SU-DHL-6 (cell line): ENCODE data around the gene KLHDC8B.

Experiments
- H2AFZ ChIP-seq: fragments of 200-600 bp; sonication (generic); 2 replicates; pipeline ENCODE4 v1.6.1; 2014; ENCODE audit warnings: low read depth, mild to moderate bottlenecking, moderate library complexity, mixed read lengths, antibody characterized with exemption, low read length; ENCODE audit not compliant: severe bottlenecking
- H3F3A ChIP-seq: fragments of 200-600 bp; shearing (Covaris generic); 2 replicates; pipeline ENCODE4 v1.6.0; 2016; ENCODE audit warnings: antibody characterized with exemption, mild to moderate bottlenecking; ENCODE audit not compliant: insufficient read depth
- H3K27ac ChIP-seq: fragments of 200-600 bp; sonication (generic); 2 replicates; pipeline ENCODE4 v1.5.1; 2016; ENCODE audit warnings: low read depth, mild to moderate bottlenecking, low read length, moderate library complexity, mixed read lengths
- H3K27me3 ChIP-seq: fragments of 200-600 bp; sonication (generic), shearing (Covaris generic); 2 replicates; pipeline ENCODE4 v1.6.0; 2014; ENCODE audit warnings: mild to moderate bottlenecking, low read length
- H3K36me3 ChIP-seq: fragments of 200-600 bp; sonication (generic); 2 replicates; pipeline ENCODE4 v1.6.1; 2014; ENCODE audit warnings: mild to moderate bottlenecking, low read length, mixed read lengths
- H3K4me2 ChIP-seq: fragments of 300-600, 200-600 bp; shearing (Covaris generic), sonication (generic); 2 replicates; pipeline ENCODE4 v1.6.0; 2014; ENCODE audit warnings: low read length, low read depth, mild to moderate bottlenecking; ENCODE audit not compliant: poor library complexity, severe bottlenecking
- H3K4me3 ChIP-seq: fragments of 200-600 bp; sonication (generic); 2 replicates; pipeline ENCODE4 v1.5.1; 2014; ENCODE audit warnings: antibody characterized with exemption, low read length, mild to moderate bottlenecking, mixed read lengths; ENCODE audit not compliant: insufficient read depth, poor library complexity, severe bottlenecking
- H3K79me2 ChIP-seq: fragments of 200-600 bp; sonication (generic); 2 replicates; pipeline ENCODE4 v1.6.1; 2014; ENCODE audit warnings: mild to moderate bottlenecking, low read length, moderate library complexity; ENCODE audit not compliant: insufficient read depth
- H3K9ac ChIP-seq: fragments of 200-600 bp; sonication (generic); 2 replicates; pipeline ENCODE4 v1.7.0; 2014; ENCODE audit warnings: mild to moderate bottlenecking, low read length
- H3K9me2 ChIP-seq: fragments of 200-600 bp; sonication (generic); replicated peaks from 2 replicates; pipeline ENCODE4 v1.6.1; 2014; ENCODE audit warnings: low read length; ENCODE audit not compliant: insufficient read depth
- H3K9me3 ChIP-seq: fragments of 200-600 bp; sonication (generic); 2 replicates; pipeline ENCODE4 v1.6.1; 2014; ENCODE audit warnings: low read length, mixed read lengths; ENCODE audit not compliant: insufficient read depth
- H4K20me1 ChIP-seq: fragments of 200-600 bp; sonication (generic); 2 replicates; pipeline ENCODE4 v1.6.1; 2014; ENCODE audit warnings: low read depth, mild to moderate bottlenecking, antibody characterized with exemption, low read length, moderate library complexity, mixed read lengths
- EZH2phosphoT487 ChIP-seq: fragments of 200-600 bp; sonication (generic), shearing (Covaris generic); conservative IDR thresholded peaks from 2 replicates; pipeline ENCODE4 v1.6.1; 2018; ENCODE audit warnings: mild to moderate bottlenecking, antibody characterized with exemption, low read length, moderate library complexity, mixed read lengths
- TF ChIP-seq, protein P1 (sequence below): fragments of 200-600 bp; sonication (generic); IDR thresholded peaks from one replicate; pipeline ENCODE4 v1.5.1; 2017; ENCODE audit warnings: antibody characterized with exemption, mild to moderate bottlenecking, low read length, moderate library complexity; ENCODE audit not compliant: insufficient read depth, poor library complexity, severe bottlenecking

The KLHDC8B gene

DNA sequence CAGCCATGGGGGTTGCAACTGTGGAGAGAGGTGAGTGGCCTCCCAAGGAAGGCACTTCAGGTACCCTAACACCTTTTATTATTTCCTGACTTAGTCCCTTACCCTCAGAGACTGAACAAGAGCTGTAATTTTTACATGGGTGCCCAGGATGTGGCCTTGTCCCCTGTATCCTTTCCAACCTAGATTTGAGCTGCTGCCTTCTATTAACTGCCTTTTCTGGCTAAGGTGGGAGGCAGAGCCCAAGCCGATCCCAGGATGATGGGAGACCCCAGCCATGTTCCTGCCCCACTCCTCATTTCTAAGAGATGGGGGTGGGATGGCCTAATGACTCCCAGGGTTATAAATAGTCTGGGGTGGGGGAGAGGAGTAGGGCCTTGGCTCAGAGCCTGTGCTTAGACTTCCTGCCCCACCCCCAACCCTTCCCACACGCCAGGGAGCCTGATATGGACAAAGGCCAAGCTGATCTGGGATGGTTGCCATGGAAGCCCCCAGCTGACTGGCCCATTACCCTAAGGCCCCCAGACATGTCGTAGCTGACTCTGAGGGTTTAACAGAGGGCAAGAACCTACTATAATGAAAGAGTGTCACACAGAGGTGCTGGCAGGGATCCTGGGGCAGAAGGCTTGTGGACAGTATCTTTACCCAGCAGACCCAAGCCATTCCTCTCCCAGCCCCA is 1.9 kb downstream of the KLHDC8B start:
- no peak overlapping the region for H3K27ac ChIP-seq
- no peak overlapping the region for H3K4me3 ChIP-seq
- H3K9me3 ChIP-seq, result no peaks in the 10 kb centered on the region
- no peak overlapping the region for H2AFZ ChIP-seq
- H3K9ac ChIP-seq, result no peak overlapping the region
- no peak overlapping the region for H3K4me2 ChIP-seq
- H3F3A ChIP-seq, result no peaks in the 10 kb centered on the region
- no peaks in the 10 kb centered on the region for H3K79me2 ChIP-seq
- H3K27me3 ChIP-seq, result no peaks in the 10 kb centered on the region
- H3K9me2 ChIP-seq, result no peaks in the 10 kb centered on the region
- no peaks in the 10 kb centered on the region for H4K20me1 ChIP-seq
- H3K36me3 ChIP-seq, result no peaks in the 10 kb centered on the region
- TF ChIP-seq, protein P1, sequence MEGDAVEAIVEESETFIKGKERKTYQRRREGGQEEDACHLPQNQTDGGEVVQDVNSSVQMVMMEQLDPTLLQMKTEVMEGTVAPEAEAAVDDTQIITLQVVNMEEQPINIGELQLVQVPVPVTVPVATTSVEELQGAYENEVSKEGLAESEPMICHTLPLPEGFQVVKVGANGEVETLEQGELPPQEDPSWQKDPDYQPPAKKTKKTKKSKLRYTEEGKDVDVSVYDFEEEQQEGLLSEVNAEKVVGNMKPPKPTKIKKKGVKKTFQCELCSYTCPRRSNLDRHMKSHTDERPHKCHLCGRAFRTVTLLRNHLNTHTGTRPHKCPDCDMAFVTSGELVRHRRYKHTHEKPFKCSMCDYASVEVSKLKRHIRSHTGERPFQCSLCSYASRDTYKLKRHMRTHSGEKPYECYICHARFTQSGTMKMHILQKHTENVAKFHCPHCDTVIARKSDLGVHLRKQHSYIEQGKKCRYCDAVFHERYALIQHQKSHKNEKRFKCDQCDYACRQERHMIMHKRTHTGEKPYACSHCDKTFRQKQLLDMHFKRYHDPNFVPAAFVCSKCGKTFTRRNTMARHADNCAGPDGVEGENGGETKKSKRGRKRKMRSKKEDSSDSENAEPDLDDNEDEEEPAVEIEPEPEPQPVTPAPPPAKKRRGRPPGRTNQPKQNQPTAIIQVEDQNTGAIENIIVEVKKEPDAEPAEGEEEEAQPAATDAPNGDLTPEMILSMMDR, result no peak
- TF ChIP-seq EZH2phosphoT487, result no peak

DNA sequence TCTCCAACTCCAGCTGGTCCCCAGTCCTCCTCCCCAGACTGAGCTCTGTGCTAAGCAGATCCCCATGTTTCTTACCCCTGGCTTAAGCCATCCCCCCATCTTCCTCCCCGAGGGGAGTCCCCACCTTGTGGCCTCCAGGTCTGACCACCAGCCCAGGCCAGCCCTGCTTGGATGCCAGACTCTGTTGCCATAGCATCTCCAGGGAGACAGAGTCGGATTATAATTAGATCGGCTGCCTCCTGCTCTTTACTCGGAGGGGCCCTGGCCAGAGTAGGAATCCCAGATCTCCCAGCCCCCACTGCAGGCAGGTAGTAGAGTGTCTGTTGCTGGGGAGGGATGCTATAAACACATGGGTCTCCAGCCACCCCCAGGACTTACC is 2.4 kb downstream of the KLHDC8B start:
- Histone ChIP-seq H3K4me3 (no peak overlapping the region), H3K9me3 (no peaks in the 10 kb centered on the region), H2AFZ (no peak overlapping the region), H3K9ac (no peak overlapping the region), H3K27me3 (no peaks in the 10 kb centered on the region), H3K9me2 (no peaks in the 10 kb centered on the region), H3K4me2 (no peak overlapping the region), H3K36me3 (no peaks in the 10 kb centered on the region), H3F3A (no peaks in the 10 kb centered on the region), H3K27ac (no peak overlapping the region), H3K79me2 (no peaks in the 10 kb centered on the region), H4K20me1 (no peaks in the 10 kb centered on the region)
- TF ChIP-seq, protein P1, result no peak
- TF ChIP-seq EZH2phosphoT487, result no peak

DNA sequence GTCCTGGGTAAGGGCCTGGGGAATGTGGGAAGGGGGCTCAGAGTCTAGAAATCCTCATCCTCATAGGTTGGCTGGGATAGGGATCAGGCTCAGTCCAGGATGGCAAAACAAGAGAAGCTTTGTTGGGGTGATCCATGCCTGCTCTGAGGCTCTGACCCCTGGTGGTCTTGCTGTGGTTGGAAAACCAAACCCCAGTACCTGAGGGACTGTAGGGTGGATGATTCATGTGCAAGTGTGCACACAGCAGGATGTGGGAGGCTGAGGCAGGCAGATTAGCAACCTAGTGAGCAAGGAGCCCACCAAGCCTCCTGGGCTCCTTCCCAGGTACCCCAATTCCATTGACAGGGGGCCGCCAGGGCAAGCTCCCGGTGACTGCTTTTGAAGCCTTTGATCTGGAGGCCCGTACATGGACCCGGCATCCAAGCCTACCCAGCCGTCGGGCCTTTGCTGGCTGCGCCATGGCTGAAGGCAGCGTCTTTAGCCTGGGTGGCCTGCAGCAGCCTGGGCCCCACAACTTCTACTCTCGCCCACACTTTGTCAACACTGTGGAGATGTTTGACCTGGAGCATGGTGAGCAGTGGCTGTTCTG is 3.1 kb downstream of the KLHDC8B start:
- Histone ChIP-seq H3K4me2 (no peak overlapping the region), H4K20me1 (no peaks in the 10 kb centered on the region), H3F3A (no peaks in the 10 kb centered on the region), H3K9me3 (no peaks in the 10 kb centered on the region), H3K4me3 (no peak overlapping the region), H3K36me3 (no peaks in the 10 kb centered on the region), H3K27ac (no peak overlapping the region), H3K9ac (no peak overlapping the region), H3K9me2 (no peaks in the 10 kb centered on the region), H2AFZ (no peak overlapping the region), H3K79me2 (no peaks in the 10 kb centered on the region), H3K27me3 (no peaks in the 10 kb centered on the region)
- no peak for TF ChIP-seq EZH2phosphoT487
- TF ChIP-seq, protein P1, result no peak
